C4-2B (cell line): ENCODE data around the gene MED13.

ENCODE experiments used
- ZFX ChIP-seq: fragments of 450-650 bp; IDR thresholded peaks from 2 replicates; pipeline ENCODE4 v1.6.1; 2017
- TF ChIP-seq, protein P1 (sequence below): fragments of 450-650 bp; conservative IDR thresholded peaks from 2 replicates; pipeline ENCODE4 v1.5.1; 2017; ENCODE audit warnings: mild to moderate bottlenecking

DNA sequence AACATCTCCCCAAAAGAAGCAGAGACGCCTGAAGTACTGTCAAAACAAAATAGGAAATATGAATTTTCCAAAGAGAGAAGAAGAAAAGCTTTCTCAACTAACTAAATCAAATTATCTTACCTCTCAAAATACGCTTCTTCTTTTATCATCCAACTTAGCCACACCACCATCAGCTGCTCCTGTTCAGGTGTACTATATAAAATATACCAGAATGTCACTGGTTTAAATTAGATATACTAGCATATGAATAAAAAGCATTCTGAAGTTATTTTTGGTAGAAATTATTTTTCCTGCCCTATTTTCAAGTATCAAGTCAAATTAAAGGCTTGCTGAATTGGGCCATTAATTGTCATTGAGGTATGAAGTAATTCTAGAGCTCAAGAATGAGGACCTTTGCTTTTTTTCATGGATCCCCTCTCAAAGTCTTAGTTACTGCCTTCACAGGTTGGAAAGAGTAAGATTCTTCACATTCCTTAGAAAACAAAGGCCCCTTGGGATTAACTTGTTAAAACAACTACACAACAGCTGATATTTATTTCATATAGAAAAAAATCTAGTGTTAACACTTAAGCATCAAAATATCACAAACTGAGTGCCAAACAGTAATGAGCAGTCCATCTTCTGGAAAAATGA lies 167.4 kb downstream of the MED13 start:
- TF ChIP-seq, protein P1, sequence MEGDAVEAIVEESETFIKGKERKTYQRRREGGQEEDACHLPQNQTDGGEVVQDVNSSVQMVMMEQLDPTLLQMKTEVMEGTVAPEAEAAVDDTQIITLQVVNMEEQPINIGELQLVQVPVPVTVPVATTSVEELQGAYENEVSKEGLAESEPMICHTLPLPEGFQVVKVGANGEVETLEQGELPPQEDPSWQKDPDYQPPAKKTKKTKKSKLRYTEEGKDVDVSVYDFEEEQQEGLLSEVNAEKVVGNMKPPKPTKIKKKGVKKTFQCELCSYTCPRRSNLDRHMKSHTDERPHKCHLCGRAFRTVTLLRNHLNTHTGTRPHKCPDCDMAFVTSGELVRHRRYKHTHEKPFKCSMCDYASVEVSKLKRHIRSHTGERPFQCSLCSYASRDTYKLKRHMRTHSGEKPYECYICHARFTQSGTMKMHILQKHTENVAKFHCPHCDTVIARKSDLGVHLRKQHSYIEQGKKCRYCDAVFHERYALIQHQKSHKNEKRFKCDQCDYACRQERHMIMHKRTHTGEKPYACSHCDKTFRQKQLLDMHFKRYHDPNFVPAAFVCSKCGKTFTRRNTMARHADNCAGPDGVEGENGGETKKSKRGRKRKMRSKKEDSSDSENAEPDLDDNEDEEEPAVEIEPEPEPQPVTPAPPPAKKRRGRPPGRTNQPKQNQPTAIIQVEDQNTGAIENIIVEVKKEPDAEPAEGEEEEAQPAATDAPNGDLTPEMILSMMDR: no peak
- no peak for TF ChIP-seq ZFX
